Activated CD4-positive, CD25-positive, alpha-beta regulatory T cell (primary cell): Measurements from ENCODE around the gene LAMA2.
A peak's percentile ranks its signal among the peaks of the same experiment; 100 is the strongest.

Source experiments
- DNase-seq, 4 experiments: peaks; one replicate each; lab custom pipeline; 2025; lab: John Stamatoyannopoulos, UW

Gene LAMA2

DNA sequence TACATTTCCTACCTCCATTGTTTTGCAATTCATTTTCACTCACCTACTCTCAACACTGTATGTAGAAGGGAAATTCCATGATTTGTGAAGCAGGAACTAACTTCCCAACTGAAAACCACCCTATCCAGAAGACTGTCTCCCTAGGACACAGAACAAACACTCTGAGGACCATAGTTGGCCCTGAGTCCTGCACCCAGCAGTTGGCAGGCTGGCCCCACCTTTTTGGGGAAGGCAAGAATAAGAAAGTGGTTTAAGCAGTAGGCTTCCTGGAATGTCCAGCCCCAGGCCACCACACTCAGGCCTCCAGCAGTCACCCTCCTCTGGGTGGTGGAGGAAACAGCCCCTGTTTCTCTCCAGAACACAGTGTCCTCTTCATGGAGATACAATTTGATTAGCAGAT is 568.2 kb downstream of the LAMA2 start:
- no peak for DNase-seq

DNA sequence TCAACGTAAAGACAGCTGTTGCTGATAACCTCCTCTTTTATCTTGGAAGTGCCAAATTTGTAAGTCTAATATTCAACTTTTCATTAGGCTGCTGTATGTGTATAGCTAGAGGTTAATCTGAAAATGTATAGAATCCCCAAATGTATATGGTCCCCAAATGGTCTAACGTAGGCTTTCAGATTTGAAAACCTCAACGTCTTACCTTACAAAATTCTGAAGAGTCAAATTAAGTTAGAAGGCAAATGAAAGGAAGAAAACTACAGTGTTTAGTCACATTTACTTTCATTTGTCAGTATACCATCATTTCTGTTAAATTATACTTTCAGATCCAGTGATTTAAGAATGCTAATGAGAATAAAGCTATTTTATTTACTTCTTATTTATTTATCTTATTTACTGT is 570.1 kb downstream of the LAMA2 start:
- DNase-seq, result no peak

DNA sequence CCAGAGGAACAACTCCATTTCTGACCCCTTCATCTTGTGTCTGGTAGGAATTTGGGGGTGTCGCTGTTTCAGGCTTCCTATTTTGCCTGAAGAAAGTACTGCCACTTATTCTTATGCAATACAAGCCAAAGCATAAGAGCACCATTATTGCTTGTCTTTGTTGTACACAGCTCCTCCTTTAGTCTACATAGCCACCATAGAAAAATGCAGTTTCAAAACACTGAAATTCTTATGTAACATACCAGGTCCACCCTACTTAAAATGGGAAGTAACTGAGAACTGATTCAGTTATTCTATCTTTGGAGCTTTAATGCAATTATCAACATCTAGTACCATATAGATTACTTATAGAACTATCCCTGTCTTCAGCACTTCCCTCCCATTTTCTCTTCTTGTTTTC is 571.5 kb downstream of the LAMA2 start:
- no peak for DNase-seq

GRCh38 chr6:129455126-129455769 is 572.3 kb downstream of the LAMA2 start:
- DNase-seq, result no peak

DNA sequence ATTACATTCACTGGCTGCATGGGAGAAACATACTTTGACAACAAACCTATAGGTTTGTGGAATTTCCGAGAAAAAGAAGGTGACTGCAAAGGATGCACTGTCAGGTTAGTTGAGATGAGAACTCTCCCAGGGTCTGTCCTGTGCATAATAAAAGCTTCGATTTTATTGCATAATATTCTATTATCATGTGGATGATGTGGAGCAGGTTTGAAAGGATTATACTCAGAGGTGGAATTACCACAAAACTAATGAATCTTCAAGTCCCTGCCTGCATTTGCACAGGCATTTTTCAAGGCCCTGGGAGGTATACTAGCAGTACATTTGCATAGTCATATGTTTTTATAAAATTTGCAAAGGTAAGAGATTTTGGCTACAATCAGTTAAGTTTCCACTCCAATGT is 577.3 kb downstream of the LAMA2 start:
- DNase-seq, result no peak

- DNase-seq, result no peak
Observed at GRCh38 chr6:129469070-129469662, 586.2 kb downstream of the LAMA2 start.

DNA sequence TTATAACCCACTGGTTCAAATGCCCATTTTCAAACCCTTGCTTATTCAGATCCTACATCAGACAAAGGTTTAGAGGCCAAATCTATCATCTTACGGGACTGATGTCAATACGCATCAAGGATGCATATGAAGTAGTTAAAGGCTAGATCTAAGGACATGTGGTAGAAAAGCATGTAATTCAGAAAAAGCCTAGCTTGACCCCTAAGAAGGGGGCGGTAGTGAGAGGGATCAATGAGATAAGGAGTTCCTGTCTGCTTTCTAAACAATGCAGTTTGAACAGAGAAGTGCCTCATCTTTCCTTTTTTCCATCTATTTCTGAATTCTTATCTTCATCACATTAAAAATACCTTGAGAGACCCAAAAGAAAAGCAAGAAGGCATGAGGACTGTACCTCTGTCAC is 589.3 kb downstream of the LAMA2 start:
- DNase-seq, result no peak

GRCh38 chr6:129473546-129473945 is 590.6 kb downstream of the LAMA2 start:
- no peak for DNase-seq

DNA sequence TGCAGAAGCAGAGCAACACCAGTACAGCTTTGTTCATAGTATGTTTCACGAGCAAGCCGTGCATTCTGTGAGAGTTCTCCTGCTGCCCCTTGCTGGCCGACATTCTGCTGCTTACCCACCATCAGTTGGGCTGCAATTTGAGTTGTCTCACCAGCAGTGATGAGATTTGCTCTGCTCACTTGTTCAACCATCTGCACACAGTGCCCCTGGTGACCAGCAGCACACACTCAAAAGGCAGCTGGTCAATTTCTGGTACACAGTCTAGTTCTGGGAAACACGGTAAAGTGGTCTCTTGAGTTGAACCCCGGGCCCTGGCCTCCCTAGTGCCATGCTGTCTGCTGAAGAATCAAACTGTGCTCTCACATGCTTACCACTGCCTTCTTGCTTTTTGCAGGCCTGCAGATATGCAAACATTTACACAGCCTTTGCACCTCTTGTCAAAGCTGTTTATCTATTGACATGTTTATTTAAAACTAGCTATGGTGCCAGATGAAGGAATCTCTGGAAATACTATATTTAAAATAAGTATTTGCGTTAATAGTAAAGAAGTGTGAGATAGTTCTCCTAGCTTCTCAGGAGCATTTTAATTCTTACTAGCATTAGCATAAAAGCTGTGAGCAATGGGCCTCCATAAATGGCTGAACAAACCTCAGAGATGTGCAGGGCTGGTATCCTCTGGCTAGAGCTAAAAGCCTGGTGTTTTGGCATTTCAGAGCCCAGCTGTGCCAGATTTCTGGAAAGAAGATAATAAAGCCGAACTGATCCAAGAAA is 592.7 kb downstream of the LAMA2 start:
- DNase-seq, result no peak

GRCh38 chr6:129476248-129476564 is 593.3 kb downstream of the LAMA2 start:
- DNase-seq, result no peak

DNA sequence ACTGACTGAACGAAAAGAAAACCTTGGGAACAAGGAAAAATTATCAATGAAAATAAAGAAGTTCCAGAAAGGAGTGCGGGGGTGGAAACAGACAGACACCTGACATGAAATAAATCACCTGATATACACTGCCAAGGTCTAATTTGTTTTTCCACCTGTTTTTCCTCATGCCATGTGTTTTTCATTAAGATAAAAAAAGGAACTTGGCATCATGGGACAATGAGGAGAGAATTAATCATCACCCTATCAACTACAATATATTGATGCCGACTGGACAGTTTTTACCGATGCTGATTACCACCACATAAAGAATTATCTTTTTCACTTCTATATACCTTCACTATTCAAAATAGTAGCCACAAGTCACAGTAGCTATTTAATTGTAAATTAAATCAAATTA is 593.9 kb downstream of the LAMA2 start:
- no peak for DNase-seq

- DNase-seq, result no peak
Observed at GRCh38 chr6:129478379-129478778, 595.4 kb downstream of the LAMA2 start.

- DNase-seq, result no peak
Observed at GRCh38 chr6:129481706-129482105, 598.8 kb downstream of the LAMA2 start.

- DNase-seq, result no peak
Observed at GRCh38 chr6:129485746-129486145, 602.8 kb downstream of the LAMA2 start.

- no peak for DNase-seq
Observed at GRCh38 chr6:129486327-129486726, 603.4 kb downstream of the LAMA2 start.

DNA sequence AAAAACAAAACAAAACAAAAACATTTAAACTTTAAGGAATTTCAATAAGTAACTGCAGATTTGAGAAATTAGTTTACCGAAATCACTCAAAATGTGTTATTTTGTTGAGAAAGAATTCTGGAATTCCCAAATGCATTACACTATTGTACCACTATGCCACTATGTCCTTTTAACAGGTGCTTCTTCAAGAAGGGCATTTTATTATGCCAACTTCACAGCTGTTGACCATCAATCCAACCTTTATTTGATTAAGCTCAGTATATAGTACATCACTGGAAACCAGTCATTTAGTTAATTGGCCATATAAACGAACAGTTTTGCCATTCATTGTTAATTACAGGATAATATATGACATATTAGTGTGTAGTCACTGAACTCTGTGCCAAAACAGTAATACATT is 605.4 kb downstream of the LAMA2 start:
- no peak for DNase-seq

GRCh38 chr6:129489215-129489765 is 606.4 kb downstream of the LAMA2 start:
- DNase-seq, result no peak

DNA sequence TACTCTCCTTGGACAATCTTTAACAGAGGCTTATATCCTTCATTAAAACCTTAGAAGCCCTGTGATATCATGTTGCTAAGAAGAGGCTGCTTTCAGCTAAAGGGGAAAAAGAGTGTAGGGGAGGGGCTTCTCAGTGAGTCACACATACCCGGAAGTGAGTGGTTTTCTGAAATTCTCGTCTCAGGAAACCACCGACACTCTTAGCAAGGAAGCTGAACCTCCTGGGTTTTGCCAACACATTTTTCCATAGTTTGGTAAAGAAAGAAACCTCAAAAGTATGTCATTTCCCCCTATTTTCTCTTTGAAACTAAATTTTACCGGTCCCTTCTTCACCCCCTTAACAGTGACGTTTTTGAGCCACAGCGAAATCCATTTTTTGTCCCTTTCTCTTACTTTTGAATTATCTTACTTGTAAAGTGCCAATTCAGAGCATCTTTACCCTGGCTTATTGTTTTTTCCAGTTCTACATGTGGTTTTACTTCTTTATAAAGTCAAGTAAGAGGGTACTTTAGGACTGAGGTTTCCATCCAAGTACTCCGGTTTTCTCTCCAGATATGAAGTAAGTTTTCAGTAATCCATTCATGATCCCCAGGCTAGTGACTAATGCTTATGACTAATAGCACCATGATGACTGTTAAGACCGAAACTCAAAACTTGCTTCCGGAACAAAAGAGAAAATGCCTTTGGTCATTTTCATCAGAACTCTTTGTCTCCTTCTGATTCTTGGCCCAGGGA is 607.8 kb downstream of the LAMA2 start:
- DNase-seq, result peak in 3 of 4 experiments; percentile 2 to 24 (median 23)

DNA sequence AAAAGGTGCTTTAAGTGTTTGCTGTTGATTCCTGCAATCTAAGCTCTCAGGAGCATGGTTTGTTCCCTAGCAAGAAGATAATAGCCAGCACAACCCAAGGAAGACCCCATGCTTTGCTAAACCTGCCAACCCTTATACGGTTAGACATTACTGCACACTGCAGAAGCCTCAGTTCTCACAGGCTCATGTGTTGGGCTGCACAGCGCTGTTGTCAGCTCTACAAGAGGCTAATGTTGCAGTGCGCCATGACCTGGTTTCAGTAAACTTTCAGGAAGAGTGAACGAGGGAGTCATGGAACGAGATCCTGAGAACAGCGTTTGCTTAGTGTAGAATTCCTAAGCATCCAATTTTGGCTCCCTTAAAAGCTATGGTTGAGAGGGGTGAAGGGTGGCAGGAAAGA is 608.5 kb downstream of the LAMA2 start:
- DNase-seq, result no peak

- DNase-seq, result no peak
Observed at GRCh38 chr6:129492260-129492659, 609.3 kb downstream of the LAMA2 start.

GRCh38 chr6:129493354-129493902 is 610.5 kb downstream of the LAMA2 start:
- DNase-seq, result no peak

DNA sequence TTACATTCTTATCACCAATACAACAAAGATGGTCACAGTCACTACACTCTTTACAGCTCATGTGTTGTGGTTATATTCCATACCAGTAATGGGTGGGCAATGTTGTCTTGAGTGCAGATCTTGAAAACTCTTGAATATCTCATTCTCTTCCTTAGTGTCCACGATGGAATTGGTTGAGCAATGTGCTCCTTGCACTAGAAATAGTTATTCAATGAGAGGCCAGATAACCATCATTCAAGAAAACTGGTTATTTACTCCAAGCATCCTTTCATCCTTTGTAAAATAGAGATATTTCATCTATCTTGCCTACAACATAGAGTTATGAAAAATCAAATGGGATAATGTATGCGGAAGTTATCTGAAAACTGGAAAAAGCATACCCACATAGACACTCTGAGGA is 611.2 kb downstream of the LAMA2 start:
- DNase-seq, result no peak
